Measurements from ENCODE around the gene ALOX15.

DNA sequence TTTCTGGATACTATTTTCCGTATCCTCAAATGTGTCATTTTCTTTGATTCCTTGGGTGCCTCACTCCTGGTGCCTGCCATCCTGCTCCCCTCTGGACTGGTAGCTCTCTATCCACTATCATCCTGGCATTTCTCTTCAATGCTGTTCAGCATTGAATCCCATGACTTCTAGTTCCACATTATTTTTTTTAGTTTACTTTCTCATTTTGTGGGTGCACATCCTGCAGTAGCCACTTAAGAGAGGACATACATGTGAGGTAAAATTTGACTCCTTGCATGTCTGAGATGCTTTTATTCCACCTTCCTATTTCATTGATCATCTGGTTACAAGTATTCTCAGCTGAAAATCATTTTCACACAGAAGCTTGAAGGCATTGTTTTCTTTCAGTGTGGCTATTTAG lies 19.1 kb downstream of the ALOX15 start:
- TF ChIP-seq, protein P1, sequence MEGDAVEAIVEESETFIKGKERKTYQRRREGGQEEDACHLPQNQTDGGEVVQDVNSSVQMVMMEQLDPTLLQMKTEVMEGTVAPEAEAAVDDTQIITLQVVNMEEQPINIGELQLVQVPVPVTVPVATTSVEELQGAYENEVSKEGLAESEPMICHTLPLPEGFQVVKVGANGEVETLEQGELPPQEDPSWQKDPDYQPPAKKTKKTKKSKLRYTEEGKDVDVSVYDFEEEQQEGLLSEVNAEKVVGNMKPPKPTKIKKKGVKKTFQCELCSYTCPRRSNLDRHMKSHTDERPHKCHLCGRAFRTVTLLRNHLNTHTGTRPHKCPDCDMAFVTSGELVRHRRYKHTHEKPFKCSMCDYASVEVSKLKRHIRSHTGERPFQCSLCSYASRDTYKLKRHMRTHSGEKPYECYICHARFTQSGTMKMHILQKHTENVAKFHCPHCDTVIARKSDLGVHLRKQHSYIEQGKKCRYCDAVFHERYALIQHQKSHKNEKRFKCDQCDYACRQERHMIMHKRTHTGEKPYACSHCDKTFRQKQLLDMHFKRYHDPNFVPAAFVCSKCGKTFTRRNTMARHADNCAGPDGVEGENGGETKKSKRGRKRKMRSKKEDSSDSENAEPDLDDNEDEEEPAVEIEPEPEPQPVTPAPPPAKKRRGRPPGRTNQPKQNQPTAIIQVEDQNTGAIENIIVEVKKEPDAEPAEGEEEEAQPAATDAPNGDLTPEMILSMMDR (IDR thresholded peaks at IDR 0.05) = no peak
- no peak for TF ChIP-seq POLR2AphosphoS5 (IDR thresholded peaks at IDR 0.05; ENCODE audit: low read depth, low read length)
- TF ChIP-seq, protein P2, sequence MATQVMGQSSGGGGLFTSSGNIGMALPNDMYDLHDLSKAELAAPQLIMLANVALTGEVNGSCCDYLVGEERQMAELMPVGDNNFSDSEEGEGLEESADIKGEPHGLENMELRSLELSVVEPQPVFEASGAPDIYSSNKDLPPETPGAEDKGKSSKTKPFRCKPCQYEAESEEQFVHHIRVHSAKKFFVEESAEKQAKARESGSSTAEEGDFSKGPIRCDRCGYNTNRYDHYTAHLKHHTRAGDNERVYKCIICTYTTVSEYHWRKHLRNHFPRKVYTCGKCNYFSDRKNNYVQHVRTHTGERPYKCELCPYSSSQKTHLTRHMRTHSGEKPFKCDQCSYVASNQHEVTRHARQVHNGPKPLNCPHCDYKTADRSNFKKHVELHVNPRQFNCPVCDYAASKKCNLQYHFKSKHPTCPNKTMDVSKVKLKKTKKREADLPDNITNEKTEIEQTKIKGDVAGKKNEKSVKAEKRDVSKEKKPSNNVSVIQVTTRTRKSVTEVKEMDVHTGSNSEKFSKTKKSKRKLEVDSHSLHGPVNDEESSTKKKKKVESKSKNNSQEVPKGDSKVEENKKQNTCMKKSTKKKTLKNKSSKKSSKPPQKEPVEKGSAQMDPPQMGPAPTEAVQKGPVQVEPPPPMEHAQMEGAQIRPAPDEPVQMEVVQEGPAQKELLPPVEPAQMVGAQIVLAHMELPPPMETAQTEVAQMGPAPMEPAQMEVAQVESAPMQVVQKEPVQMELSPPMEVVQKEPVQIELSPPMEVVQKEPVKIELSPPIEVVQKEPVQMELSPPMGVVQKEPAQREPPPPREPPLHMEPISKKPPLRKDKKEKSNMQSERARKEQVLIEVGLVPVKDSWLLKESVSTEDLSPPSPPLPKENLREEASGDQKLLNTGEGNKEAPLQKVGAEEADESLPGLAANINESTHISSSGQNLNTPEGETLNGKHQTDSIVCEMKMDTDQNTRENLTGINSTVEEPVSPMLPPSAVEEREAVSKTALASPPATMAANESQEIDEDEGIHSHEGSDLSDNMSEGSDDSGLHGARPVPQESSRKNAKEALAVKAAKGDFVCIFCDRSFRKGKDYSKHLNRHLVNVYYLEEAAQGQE (IDR thresholded peaks at IDR 0.05; ENCODE audit: insufficient read depth in 1 of 2, low read depth in 2 of 2, low read length in 1 of 2) = no peak
- TF ChIP-seq TCF7L2 (IDR thresholded peaks at IDR 0.05; ENCODE audit: low read depth, low read length) = no peak
- no peak for TF ChIP-seq SIN3A (IDR thresholded peaks at IDR 0.05; ENCODE audit: borderline replicate concordance, insufficient read depth, low read depth, low read length)

Data from Panc1 (cell line).